ENCODE results near the gene HNF1A.

Gene HNF1A, protein sequence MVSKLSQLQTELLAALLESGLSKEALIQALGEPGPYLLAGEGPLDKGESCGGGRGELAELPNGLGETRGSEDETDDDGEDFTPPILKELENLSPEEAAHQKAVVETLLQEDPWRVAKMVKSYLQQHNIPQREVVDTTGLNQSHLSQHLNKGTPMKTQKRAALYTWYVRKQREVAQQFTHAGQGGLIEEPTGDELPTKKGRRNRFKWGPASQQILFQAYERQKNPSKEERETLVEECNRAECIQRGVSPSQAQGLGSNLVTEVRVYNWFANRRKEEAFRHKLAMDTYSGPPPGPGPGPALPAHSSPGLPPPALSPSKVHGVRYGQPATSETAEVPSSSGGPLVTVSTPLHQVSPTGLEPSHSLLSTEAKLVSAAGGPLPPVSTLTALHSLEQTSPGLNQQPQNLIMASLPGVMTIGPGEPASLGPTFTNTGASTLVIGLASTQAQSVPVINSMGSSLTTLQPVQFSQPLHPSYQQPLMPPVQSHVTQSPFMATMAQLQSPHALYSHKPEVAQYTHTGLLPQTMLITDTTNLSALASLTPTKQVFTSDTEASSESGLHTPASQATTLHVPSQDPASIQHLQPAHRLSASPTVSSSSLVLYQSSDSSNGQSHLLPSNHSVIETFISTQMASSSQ

DNA sequence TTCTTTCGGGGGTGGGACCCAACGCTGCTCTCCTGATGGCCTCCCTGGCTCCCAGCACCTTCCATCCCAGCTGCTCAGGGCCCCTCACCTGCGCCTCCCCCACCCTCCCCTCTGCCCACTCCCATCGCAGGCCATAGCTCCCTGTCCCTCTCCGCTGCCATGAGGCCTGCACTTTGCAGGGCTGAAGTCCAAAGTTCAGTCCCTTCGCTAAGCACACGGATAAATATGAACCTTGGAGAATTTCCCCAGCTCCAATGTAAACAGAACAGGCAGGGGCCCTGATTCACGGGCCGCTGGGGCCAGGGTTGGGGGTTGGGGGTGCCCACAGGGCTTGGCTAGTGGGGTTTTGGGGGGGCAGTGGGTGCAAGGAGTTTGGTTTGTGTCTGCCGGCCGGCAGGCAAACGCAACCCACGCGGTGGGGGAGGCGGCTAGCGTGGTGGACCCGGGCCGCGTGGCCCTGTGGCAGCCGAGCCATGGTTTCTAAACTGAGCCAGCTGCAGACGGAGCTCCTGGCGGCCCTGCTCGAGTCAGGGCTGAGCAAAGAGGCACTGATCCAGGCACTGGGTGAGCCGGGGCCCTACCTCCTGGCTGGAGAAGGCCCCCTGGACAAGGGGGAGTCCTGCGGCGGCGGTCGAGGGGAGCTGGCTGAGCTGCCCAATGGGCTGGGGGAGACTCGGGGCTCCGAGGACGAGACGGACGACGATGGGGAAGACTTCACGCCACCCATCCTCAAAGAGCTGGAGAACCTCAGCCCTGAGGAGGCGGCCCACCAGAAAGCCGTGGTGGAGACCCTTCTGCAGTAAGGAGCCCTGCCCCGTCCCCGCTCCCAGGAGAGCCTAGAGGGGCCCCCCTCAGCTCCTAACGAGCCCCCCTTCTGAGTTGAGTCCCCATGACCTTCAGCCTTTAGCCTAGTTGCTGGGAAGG lies at the start of gene HNF1A:
HNF1A (plus strand) TSS at position 248 of the 924 bp plus-strand sequence; CDS start at position 474, 226 bp downstream.
- no peak within 1 kb of the TSS for H3K4me3 ChIP-seq (ENCODE audit: low read depth in 1 of 5, low read length in 5 of 5)
- H3K9ac ChIP-seq (ENCODE audit: low read length in 5 of 5): no peak within 1 kb of the TSS
- H3K27ac ChIP-seq (ENCODE audit: low read depth, low read length): no peak within 1 kb of the TSS
- H3K9me3 ChIP-seq (ENCODE audit: control insufficient read depth in 5 of 5, low read length in 5 of 5): no peaks in the 10 kb centered on the region
- peaks cover 0 to 7% (median 2%) of the 10 kb centered on the region in 5 donors for H3K27me3 ChIP-seq (ENCODE audit: control insufficient read depth in 5 of 5, insufficient read depth in 4 of 5, low read length in 5 of 5)
- no peaks in the 10 kb centered on the region for H3K36me3 ChIP-seq (ENCODE audit: control insufficient read depth in 5 of 5, insufficient read depth in 5 of 5, low read length in 5 of 5)
- H3K4me1 ChIP-seq (ENCODE audit: control insufficient read depth in 5 of 5, insufficient read depth in 5 of 5, low read length in 5 of 5): no peaks in the 10 kb centered on the region

DNA sequence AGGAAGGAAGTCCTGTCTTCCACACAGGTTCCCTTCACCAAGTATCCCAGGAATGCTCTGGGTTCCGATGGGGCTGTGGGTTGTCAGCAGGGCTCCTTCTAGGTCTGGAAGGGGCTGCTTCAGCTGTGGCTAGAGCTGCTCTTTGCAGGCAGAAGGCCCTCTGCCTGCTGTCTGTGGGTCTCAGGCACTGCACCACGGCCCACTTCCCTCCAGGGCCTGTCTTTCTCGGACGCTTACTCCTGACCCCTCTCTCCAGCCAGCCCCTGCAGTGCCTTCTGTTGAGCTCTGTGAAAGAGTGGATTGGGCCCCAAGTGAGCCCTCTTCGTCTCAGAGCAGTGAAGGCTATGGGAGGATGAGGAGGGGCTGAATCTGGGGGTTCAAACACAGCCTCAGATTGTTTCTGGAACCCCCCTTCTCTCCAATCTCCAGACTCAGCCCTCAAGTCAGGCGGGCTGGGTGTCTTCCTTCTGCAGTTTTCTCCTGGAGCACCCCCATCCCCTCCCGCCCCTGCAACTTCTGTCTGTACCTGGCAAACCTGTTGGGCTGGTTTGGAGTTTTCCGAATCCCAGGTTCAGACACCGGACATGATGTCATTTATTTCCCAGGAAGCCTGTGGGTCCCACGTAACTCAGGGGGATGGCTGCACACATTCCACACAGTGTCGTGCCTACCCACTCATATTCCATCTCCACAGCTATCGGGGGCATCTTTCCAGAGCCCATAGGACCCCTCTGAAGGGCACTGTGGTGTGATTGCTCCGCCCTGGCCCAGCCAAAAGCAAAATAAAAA lies 49.3 kb upstream of the HNF1A start:
- H3K9me3 ChIP-seq (ENCODE audit: control insufficient read depth in 5 of 5, low read length in 5 of 5): no peaks in the 10 kb centered on the region
- no peaks in the 10 kb centered on the region for H3K36me3 ChIP-seq (ENCODE audit: control insufficient read depth in 5 of 5, insufficient read depth in 5 of 5, low read length in 5 of 5)
- H3K27ac ChIP-seq (ENCODE audit: low read depth, low read length): no peak overlapping the region
- H3K4me3 ChIP-seq (ENCODE audit: low read depth in 1 of 5, low read length in 5 of 5): no peak overlapping the region
- no peak overlapping the region for H3K9ac ChIP-seq (ENCODE audit: low read length in 5 of 5)
- H3K4me1 ChIP-seq (ENCODE audit: control insufficient read depth in 5 of 5, insufficient read depth in 5 of 5, low read length in 5 of 5): no peaks in the 10 kb centered on the region
- H3K27me3 ChIP-seq (ENCODE audit: control insufficient read depth in 5 of 5, insufficient read depth in 4 of 5, low read length in 5 of 5): no peaks in the 10 kb centered on the region

DNA sequence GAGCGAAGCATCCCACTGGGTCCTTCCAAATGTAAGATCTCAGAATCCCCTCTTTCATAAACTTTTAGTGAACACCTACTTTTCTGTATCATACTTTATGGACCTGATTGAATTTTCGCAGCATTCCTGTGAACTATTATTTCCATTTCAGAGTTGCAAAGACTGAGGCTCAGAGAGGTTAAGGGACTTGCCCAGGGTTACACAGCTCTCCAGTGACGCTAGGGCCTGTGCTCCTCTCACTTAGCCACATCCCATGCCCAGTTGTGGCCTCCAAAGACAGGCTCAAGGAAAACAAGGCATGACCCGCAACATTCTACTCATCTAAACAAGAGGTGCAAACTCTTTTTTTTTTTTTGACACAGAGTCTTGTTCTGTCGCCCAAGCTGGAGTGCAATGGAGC lies 48.3 kb upstream of the HNF1A start:
- H3K27ac ChIP-seq (ENCODE audit: low read depth, low read length): no peak overlapping the region
- H3K36me3 ChIP-seq (ENCODE audit: control insufficient read depth in 5 of 5, insufficient read depth in 5 of 5, low read length in 5 of 5): no peaks in the 10 kb centered on the region
- H3K9me3 ChIP-seq (ENCODE audit: control insufficient read depth in 5 of 5, low read length in 5 of 5): no peaks in the 10 kb centered on the region
- no peaks in the 10 kb centered on the region for H3K27me3 ChIP-seq (ENCODE audit: control insufficient read depth in 5 of 5, insufficient read depth in 4 of 5, low read length in 5 of 5)
- H3K4me1 ChIP-seq (ENCODE audit: control insufficient read depth in 5 of 5, insufficient read depth in 5 of 5, low read length in 5 of 5): peaks cover 0 to 1% (median 0%) of the 10 kb centered on the region in 5 donors
- no peak overlapping the region for H3K4me3 ChIP-seq (ENCODE audit: low read depth in 1 of 5, low read length in 5 of 5)
- no peak overlapping the region for H3K9ac ChIP-seq (ENCODE audit: low read length in 5 of 5)

DNA sequence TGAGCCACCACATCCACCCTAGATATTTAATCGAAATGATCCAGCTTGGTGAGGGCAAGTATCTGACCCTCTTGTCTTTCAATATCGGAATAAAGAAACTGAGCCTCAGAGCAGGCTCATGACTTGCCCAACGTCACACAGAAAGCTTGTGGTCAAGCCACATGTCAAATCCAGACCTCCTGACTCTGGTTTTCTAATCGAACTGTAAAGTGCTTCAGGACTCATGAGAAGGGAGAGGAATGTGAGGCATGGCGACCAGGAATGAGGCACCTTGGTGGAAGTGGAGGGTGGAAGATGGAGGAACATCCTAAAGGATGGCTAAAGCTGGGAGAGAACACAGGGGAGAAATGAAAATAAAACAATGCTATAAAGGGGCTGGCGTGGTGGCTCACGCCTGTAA lies 46.3 kb upstream of the HNF1A start:
- no peak overlapping the region for H3K27ac ChIP-seq (ENCODE audit: low read depth, low read length)
- H3K4me1 ChIP-seq (ENCODE audit: control insufficient read depth in 5 of 5, insufficient read depth in 5 of 5, low read length in 5 of 5): peaks cover 0 to 14% (median 0%) of the 10 kb centered on the region in 5 donors
- no peak overlapping the region for H3K4me3 ChIP-seq (ENCODE audit: low read depth in 1 of 5, low read length in 5 of 5)
- peaks cover 0 to 2% (median 0%) of the 10 kb centered on the region in 5 donors for H3K27me3 ChIP-seq (ENCODE audit: control insufficient read depth in 5 of 5, insufficient read depth in 4 of 5, low read length in 5 of 5)
- H3K9me3 ChIP-seq (ENCODE audit: control insufficient read depth in 5 of 5, low read length in 5 of 5): no peaks in the 10 kb centered on the region
- no peaks in the 10 kb centered on the region for H3K36me3 ChIP-seq (ENCODE audit: control insufficient read depth in 5 of 5, insufficient read depth in 5 of 5, low read length in 5 of 5)
- no peak overlapping the region for H3K9ac ChIP-seq (ENCODE audit: low read length in 5 of 5)

DNA sequence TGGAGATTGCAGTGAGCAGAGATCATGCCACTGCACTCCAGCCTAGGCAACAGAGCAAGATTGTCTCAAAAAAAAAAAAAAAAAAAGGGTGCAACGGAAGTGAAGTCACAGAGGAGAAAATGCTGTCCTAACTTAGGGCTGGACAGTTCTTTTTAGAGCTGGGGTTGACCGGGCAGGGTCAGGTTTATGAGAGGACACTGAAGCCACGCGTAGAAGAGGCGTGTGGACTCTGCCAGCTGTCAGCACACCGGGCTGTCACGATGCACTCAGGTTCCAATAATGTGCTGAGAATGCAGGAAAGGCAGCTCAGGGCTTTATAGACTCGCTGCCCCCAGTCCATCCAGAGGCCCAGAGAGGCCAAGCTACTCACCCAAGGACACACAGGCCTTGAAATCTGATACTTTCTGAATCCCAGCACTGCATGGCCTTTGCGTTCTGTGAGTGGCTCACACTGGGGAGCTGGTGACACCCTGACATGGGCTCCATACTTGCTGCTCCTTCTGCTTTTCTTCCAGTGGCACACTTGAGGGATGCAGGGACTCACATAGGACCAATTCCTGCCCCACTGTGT lies 45.3 kb upstream of the HNF1A start:
- no peak overlapping the region for H3K4me3 ChIP-seq (ENCODE audit: low read depth in 1 of 5, low read length in 5 of 5)
- no peak overlapping the region for H3K9ac ChIP-seq (ENCODE audit: low read length in 5 of 5)
- no peaks in the 10 kb centered on the region for H3K9me3 ChIP-seq (ENCODE audit: control insufficient read depth in 5 of 5, low read length in 5 of 5)
- peaks cover 0 to 3% (median 0%) of the 10 kb centered on the region in 5 donors for H3K27me3 ChIP-seq (ENCODE audit: control insufficient read depth in 5 of 5, insufficient read depth in 4 of 5, low read length in 5 of 5)
- peaks cover 0 to 22% (median 0%) of the 10 kb centered on the region in 5 donors for H3K4me1 ChIP-seq (ENCODE audit: control insufficient read depth in 5 of 5, insufficient read depth in 5 of 5, low read length in 5 of 5)
- no peak overlapping the region for H3K27ac ChIP-seq (ENCODE audit: low read depth, low read length)
- H3K36me3 ChIP-seq (ENCODE audit: control insufficient read depth in 5 of 5, insufficient read depth in 5 of 5, low read length in 5 of 5): no peaks in the 10 kb centered on the region

DNA sequence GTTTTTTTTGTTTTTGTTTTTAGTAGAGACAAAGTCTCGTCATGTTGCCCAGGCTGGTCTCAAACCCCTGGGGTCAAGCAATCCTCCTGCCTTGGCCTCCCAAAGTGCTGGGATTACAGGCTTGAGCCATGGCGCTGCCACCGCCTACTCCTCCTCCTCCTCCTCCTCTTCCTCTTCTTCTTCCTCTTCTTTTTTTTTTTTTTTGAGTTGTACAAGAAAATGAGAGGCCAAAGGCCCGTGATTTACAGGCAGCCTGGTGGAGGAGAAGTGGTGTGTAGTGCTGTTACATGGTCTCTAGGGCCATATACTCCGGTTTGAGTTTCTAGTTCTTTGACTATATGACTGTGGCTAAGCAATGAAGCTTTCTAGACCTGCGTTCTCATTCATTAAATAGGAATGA lies 44.6 kb upstream of the HNF1A start:
- Histone ChIP-seq H3K9me3 (ENCODE audit: control insufficient read depth in 5 of 5, low read length in 5 of 5) (no peaks in the 10 kb centered on the region), H3K36me3 (ENCODE audit: control insufficient read depth in 5 of 5, insufficient read depth in 5 of 5, low read length in 5 of 5) (no peaks in the 10 kb centered on the region), H3K27ac (ENCODE audit: low read depth, low read length) (no peak overlapping the region), H3K4me1 (ENCODE audit: control insufficient read depth in 5 of 5, insufficient read depth in 5 of 5, low read length in 5 of 5) (peaks cover 0 to 22% (median 0%) of the 10 kb centered on the region in 5 donors), H3K4me3 (ENCODE audit: low read depth in 1 of 5, low read length in 5 of 5) (no peak overlapping the region), H3K9ac (ENCODE audit: low read length in 5 of 5) (no peak overlapping the region), H3K27me3 (ENCODE audit: control insufficient read depth in 5 of 5, insufficient read depth in 4 of 5, low read length in 5 of 5) (peaks cover 0 to 3% (median 0%) of the 10 kb centered on the region in 5 donors)

DNA sequence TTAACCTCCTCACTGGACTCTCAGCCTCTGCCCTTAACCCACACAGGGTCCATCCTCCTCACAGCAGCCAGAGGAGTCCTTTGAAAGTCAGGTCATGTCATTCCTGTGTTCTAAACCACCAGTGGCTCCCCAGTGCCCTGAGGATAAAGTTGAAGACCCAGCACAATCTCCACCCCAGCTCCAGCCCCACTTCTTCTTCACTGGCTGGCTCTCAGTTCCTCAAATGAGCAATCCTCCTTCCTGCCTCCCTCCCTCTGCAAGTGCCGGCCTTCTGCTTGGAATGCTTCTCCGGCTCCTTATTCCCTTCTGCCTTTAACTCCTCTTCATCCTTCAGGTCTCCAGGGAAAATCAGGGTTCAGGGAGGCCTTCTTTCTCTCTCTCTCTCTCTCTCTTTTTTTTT lies 42.1 kb upstream of the HNF1A start:
- no peaks in the 10 kb centered on the region for H3K36me3 ChIP-seq (ENCODE audit: control insufficient read depth in 5 of 5, insufficient read depth in 5 of 5, low read length in 5 of 5)
- H3K27me3 ChIP-seq (ENCODE audit: control insufficient read depth in 5 of 5, insufficient read depth in 4 of 5, low read length in 5 of 5): peaks cover 0 to 3% (median 0%) of the 10 kb centered on the region in 5 donors
- peaks cover 0 to 25% (median 0%) of the 10 kb centered on the region in 5 donors for H3K4me1 ChIP-seq (ENCODE audit: control insufficient read depth in 5 of 5, insufficient read depth in 5 of 5, low read length in 5 of 5)
- H3K9ac ChIP-seq (ENCODE audit: low read length in 5 of 5): no peak overlapping the region
- no peak overlapping the region for H3K4me3 ChIP-seq (ENCODE audit: low read depth in 1 of 5, low read length in 5 of 5)
- no peak overlapping the region for H3K27ac ChIP-seq (ENCODE audit: low read depth, low read length)
- H3K9me3 ChIP-seq (ENCODE audit: control insufficient read depth in 5 of 5, low read length in 5 of 5): no peaks in the 10 kb centered on the region

DNA sequence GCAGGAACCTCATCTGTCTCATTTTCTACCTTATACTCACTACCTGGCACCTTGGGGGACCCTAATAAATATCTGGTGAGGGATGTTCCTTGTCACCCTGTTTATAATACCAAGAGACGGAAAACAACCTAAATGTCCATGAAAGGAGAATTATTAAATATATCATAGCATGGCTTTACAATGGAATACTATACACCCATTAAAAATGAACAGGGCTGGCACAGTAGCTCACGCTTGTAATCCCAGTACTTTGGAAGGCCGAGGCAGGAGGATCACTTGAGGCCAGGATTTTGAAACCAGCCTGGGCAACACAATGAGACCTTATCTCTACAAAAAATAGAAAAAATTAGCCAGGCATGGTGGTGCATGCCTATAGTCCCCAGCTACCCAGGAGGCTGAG lies 39.8 kb upstream of the HNF1A start:
- H3K9me3 ChIP-seq (ENCODE audit: control insufficient read depth in 5 of 5, low read length in 5 of 5): no peaks in the 10 kb centered on the region
- no peak overlapping the region for H3K4me3 ChIP-seq (ENCODE audit: low read depth in 1 of 5, low read length in 5 of 5)
- H3K27ac ChIP-seq (ENCODE audit: low read depth, low read length): no peak overlapping the region
- no peak overlapping the region for H3K9ac ChIP-seq (ENCODE audit: low read length in 5 of 5)
- peaks cover 0 to 3% (median 0%) of the 10 kb centered on the region in 5 donors for H3K27me3 ChIP-seq (ENCODE audit: control insufficient read depth in 5 of 5, insufficient read depth in 4 of 5, low read length in 5 of 5)
- H3K4me1 ChIP-seq (ENCODE audit: control insufficient read depth in 5 of 5, insufficient read depth in 5 of 5, low read length in 5 of 5): peaks cover 0 to 25% (median 0%) of the 10 kb centered on the region in 5 donors
- no peaks in the 10 kb centered on the region for H3K36me3 ChIP-seq (ENCODE audit: control insufficient read depth in 5 of 5, insufficient read depth in 5 of 5, low read length in 5 of 5)

DNA sequence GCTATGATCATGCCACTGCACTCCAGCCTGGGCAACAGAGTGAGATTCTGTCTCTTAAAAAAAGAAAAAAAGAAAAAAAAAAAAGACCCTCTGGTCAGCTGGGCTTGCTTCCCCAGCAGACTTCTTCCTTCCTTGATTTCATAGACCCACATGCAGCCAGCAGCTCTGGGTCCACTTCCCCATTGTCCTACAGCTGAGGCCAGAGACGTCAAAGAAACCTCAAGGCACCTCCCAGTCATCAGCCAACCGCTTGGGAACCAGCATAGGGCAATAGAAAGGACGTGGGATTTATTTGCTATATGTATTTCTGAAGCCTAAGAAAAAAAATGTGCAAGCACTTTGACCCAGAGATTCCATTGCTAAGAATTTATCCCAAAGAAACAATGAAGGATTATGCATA lies 38.8 kb upstream of the HNF1A start:
- Histone ChIP-seq H3K4me3 (ENCODE audit: low read depth in 1 of 5, low read length in 5 of 5) (no peak overlapping the region), H3K27me3 (ENCODE audit: control insufficient read depth in 5 of 5, insufficient read depth in 4 of 5, low read length in 5 of 5) (peaks cover 0 to 3% (median 0%) of the 10 kb centered on the region in 5 donors), H3K27ac (ENCODE audit: low read depth, low read length) (no peak overlapping the region), H3K36me3 (ENCODE audit: control insufficient read depth in 5 of 5, insufficient read depth in 5 of 5, low read length in 5 of 5) (no peaks in the 10 kb centered on the region), H3K9ac (ENCODE audit: low read length in 5 of 5) (no peak overlapping the region), H3K4me1 (ENCODE audit: control insufficient read depth in 5 of 5, insufficient read depth in 5 of 5, low read length in 5 of 5) (peaks cover 0 to 25% (median 0%) of the 10 kb centered on the region in 5 donors), H3K9me3 (ENCODE audit: control insufficient read depth in 5 of 5, low read length in 5 of 5) (no peaks in the 10 kb centered on the region)

All from subcutaneous abdominal adipose tissue (tissue), 5 donors.